Posterior vena cava (tissue), 2 donors: Measurements from ENCODE around the gene ARHGAP35. TPM values are rescaled to one million over a fixed set of nuclear protein-coding genes. Genes with fewer than 3 reads are reported as not detected.

ENCODE experiments used
- DNase-seq: peaks from one replicate; pipeline ENCODE4 v3.0.0-alpha.2; 2020; ENCODE audit warnings: low spot score
- intact Hi-C, 2 donors: fragments of 100-400 bp; cut with DNase I; formaldehyde crosslinking; loops; one replicate each; pipeline versions ENCODE4 v1.14.1 to v1.14.2; 2022 to 2023
- total RNA-seq, 2 donors: library from RNA; stranded (reverse); fragmentation: NEBNext Ultra II Directional; extraction: Animal tissue kit (Norgen Biotek cat#: 25700); gene quantifications; one replicate each; pipeline ENCODE4 v1.2.1, GENCODE V29; 2021
- donor health status: DM: yes; HTN: yes; CAD: no.
- donor health status: DM: yes; HTN: yes; CAD: no.

ARHGAP35 gene
- total RNA-seq, 2 donors from 2014 or later: 49.8 to 57.4 TPM

DNA sequence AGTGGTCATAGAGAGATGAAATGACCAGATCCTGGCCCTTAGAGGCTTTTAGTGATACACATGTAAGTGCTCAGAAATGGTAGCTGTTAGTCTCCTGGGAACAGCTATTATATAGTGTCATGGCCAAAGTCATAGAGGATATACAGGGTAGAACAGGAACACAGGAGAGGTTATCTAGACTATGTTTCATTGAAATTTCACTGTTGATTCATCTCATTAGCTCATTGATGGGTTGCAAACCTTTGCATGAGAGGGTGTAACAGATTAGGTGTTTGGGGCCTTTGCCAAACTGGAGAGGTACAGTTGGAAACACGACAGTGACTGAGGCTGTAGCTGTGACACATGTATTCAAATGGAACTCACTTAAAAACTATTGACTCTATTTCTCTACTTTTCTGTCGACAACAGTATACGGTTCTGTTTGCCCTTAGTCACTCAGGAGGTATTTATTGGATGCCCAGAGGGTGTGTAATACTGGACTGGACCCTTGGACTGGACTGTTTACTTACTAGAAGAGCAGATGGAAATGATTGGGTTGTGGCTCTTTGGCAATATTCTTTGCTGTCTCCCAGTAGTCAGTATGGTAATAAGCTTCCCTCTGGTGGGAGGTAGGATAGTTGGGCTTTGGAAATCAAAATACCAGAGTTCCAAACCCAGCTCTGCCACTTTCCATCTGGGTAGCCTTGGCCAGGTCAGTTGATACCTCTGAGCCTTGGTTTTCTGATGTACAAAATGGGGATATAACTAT lies 29.8 kb downstream of the ARHGAP35 start:
- intact Hi-C loops: no loop called here
- DNase-seq: no peak

DNA sequence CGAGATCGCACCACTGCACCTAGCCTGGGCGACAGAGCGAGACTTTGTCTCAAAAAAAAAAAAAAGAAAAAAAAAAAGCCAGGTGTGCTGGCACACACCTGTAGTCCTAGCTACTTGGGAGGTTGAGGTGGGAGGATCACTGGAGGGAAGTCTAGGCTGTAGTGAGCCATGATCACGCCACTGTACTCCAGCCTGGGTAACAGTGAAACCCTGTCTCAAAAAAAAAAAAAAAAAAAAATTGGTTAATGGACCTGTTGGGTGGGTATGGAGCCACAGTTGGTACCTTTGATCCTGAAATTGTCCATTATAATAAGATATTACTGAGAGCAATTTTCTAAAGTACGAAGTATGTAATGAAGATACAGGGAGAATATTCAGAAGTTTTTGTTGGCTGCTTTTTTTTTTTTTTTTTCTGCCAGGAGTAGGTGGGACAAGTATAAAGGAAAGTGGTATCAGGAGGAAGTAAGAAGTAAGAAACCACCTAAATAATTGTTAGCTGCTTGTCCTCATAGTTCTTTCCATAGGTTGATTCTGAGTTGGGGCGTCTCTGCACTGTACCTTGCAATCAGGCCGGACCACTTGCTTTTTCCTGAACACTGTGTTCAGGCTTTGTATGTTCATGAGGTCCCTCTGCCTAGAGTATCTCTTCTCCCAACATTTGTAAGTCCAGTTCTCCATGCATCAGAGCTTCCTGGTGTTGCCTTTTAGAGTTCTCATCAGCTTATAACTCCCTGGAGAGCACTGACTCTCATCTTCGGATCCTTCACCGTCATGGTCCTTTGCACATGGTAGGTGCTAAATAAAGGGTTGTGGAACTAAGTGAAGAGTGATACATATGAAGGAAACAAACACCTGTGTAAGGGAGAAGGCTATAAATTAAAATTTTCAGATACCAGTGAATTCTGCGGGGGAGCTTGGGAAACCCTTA lies 31.7 kb downstream of the ARHGAP35 start:
- no peak for DNase-seq
- intact Hi-C loops: no loop called here

DNA sequence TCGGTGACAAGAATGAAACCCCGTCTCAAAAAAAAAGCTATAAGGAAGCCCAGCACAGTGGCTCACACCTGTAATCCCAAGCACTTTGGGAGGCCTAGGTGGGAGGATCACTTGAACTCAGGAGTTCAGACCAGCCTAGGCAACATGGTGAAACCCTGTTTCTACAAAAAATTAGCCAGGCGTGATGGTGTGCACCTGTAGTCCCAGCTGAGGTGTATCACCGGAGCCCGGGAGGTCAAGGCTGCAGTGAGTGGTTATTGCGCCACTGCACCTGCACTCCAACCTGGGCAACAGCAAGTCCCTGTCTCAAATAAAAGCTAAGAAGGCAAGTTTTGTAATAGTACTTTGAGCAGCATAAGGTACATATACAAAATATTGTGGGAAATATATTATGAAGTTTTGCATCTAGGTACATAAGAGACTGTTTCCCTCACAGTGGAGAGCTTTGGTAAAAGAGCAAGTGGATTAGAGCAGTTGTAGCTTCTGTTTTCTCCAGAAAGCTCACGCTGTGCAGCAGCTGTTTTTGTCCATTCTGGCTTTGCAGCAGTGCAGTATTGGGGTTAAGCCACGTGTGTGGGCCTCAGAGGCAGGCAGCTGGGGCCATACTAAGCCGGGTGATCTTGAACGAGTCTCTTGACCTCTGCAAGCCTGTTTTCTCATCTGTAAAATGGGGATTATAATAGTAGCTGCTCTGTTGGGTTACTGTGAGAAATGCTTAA lies 35.4 kb downstream of the ARHGAP35 start:
- intact Hi-C loops: no loop called here
- DNase-seq: no peak

DNA sequence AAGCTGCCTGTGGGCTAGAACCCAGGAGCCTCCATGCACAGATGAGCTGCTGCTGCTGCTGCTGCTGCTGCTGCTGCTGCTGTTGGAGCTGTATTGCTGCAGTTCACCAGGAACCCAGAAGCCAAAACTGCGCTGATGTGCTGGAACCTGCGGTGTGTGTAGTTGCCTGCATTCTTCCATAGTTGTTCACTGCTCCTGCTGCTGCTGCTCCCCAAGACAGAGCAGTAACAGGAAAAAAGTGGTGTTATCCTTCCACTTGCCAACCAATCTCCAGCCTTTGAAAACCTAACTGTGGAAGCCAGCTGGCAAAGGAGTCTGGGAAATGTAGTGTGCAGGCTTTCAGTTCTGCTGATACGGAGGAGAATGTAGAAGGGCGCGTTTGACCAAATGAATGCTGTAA lies 37.9 kb downstream of the ARHGAP35 start:
- intact Hi-C loops: no loop called here
- DNase-seq: no peak

DNA sequence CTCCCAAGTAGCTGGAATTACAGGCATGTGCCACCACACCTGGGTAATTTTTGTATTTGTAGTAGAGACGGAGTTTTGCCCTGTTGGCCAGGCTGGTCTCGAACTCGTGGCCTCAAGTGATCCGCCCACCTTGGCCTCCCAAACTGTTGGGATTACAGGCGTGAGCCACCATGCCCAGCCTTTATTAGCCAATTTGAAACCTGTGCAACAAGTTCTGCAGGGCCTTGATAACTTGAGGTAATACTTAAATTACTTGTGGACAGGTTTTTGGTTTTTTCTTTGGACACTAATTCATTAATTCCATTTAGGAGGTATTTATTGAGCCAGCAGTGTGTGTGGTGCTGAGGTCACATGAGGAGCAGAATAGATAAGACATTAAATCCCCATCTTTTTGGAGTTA lies 39.5 kb downstream of the ARHGAP35 start:
- intact Hi-C loops: no loop called here
- DNase-seq: no peak

DNA sequence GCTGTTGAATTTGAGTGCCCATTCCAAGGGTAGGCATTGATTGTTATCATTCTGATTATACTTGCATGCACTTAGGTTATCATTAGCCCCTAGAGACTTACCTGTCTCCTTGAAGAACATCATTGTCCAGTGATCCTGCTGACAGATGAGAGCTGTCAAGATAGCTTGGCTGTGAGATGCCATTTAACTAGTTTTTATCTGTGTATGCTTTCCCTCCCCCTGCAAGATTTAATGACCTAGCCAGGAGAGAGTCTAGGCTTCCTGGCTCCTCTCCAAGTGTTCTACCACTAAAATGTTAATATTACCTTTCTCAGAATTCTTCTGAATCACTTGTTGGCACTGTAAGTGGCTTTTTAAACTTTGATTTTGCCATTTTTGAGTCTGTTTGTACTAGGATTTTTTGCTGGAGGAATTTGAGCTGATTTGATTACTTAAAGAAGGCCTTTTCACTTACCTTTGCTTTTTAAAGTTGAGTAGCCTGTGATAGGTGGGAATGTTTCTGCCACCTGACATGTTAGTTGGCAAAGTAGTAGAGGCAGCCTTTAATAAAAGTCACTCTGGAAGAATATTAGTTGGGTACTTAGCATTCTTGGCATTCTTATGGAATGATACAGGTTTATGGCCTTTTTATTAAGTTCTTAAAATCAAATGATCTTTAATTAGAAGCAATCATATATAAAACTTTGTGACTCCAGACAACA lies 41.1 kb downstream of the ARHGAP35 start:
- intact Hi-C loops: no loop called here
- DNase-seq: no peak

DNA sequence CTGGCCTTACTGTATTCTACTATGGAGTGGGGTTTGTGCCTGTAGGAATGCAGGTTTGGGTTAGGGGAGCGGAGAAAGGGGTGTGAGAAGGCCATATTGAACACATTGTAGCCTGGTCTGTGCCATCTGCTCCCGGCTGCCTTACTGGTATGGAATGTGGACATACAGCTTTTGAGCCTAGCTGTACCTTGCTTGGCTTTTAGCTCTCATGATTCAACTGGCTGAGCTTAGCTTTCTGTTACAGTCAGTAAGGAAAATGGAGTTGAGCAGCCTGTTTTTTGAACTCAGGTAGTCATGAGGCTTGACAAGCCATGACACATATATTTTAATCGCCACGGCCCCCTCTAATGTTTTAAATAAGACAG lies 41.6 kb downstream of the ARHGAP35 start:
- DNase-seq: no peak
- intact Hi-C loops: no loop called here

DNA sequence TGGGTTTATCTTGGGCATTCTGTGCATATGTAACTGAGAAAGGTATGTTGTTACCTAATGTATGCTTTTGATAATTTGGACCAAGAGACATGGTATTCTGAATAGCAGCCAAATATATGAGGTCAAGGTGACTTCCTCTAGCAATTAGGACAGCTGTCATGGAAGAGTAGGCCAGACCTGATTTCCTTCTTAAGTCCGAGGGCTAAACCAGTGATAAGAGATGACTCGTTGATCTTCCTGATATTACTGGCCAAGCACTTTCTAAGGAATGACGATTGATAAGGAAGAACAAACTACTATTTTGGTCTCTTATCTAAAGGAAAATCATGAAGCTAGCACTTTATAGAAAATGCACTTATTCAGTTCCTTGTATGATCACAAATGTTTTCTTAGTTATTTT lies 42.7 kb downstream of the ARHGAP35 start:
- no peak for DNase-seq
- intact Hi-C loops: no loop called here

DNA sequence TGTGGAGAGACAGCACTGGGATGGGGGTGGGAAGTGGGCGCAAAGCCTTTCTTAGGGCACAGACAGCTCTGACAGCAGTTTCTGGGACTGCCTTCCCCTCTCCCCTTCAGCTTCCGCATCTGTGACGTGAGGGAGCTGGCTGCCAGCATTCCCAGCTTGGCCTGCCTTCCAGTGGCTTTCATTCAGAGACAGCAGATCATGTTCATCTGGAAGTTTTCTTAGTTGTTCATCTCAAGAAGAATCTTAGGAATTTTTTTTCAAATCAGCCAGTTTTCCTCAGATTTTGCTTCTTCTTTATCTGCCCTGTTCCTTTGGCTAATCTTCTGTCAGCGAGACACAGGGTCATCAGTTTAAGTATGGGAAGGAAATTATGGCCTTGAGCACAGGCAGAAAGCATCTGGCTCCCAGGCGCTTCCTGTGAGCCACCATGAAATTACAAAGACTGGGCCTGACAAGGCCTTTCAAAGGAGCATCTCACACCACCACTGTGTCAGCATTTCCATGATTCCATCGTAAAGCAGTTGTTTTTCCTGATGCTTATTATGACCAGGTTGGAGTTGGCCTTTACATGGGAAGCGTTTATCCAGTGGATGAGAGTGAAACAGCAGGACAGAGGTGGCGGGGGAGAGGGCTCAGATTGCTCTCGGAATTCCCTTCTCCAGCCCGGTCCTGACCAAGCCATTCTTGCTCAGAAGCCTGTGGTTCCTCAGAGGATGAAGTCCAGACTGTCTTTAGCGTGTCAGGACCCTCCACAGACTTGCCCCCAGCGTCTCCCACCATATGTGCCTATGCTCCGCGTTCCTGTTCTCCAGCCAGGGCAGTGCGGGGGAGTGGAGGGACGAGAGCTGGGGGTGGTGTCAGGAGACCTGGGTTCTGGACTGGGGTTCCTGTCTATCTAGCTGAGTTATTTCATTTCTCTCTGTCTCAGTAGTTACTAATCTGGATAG lies 43.6 kb downstream of the ARHGAP35 start:
- no peak for DNase-seq
- intact Hi-C loops: no loop called here

DNA sequence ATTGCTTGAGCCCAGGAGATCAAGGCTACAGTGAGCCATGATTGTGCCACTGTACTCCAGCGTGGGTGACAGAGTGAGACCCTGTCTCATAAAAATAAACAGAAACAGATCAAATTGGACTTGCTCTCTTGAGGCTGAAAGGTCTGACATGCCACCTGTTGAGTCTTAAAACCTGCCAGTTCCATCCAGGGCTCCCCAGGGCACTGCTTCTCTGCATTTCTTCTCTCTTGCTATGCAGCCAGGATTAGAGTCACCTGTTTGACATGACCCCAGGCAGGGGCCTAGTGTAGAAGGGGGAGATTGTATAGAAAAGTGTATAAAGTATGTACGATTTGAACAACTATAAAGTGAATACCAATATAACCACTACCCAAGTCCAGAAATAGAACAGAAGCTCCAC lies 45.4 kb downstream of the ARHGAP35 start:
- intact Hi-C loops: no loop called here
- DNase-seq: no peak

DNA sequence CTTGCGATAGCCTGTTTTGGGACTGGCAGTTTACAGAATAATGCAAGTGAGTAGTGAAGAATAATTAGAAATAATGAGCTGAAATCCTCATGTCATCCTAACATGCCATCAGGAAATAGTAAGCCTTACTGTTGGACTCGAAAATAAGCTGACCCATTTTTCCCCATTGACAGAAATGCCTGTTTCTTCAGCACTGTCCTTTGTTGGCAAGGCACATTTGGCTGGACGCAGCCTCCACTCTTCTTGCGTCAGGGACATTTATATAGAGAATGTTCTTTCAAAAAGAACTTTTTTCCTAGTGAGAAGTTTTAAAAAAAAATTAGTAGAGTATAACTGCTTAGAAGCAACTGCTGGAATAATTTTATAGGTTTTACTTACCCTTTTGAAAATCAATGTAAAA lies 47.1 kb downstream of the ARHGAP35 start:
- DNase-seq: no peak
- intact Hi-C loops: no loop called here

DNA sequence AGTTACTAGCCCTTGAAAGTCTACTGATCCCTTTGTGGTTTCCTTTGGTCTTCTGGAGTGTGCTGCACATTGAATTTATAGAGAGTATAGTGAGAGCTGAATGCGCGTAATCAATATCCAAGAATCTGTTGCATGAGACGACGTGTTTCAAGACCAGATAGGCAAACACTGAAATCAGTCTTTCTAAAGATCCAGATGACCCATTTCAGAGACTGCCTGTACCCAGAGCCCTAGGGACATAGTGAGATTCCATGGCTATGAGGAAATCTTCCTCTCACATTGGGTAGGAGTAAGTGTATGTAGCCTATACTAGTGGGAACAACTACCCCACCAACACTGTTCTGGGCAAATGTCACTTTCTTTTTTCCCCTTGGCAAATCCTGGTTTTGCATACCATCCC lies 48.6 kb downstream of the ARHGAP35 start:
- no peak for DNase-seq
- intact Hi-C loops: no loop called here

Other genes with a start within 250 kb of the ARHGAP35 start
- gene PTGIR, start 235.9 kb upstream of the ARHGAP35 start, total RNA-seq: 10 to 100 TPM; 17.3 to 29.8 TPM
- not detected for gene GNG8, start 224.8 kb upstream of the ARHGAP35 start, total RNA-seq
- 100 to 1,000 TPM in 1 of 2 donors, 10 to 100 TPM in 1; 72.0 to 122 TPM for gene DACT3, start 199.8 kb upstream of the ARHGAP35 start, total RNA-seq
- gene PRKD2, start 143.9 kb upstream of the ARHGAP35 start, total RNA-seq: 10 to 100 TPM; 25.5 to 25.6 TPM
- gene FKRP, start 114.9 kb upstream of the ARHGAP35 start, total RNA-seq: 10 to 100 TPM; 15.2 to 18.6 TPM
- 10 to 100 TPM; 58.6 to 71.8 TPM for gene STRN4, start 114.5 kb upstream of the ARHGAP35 start, total RNA-seq
- 10 to 100 TPM; 56.6 to 95.5 TPM for gene SLC1A5, start 72.4 kb upstream of the ARHGAP35 start, total RNA-seq
- gene AP2S1, start 10.2 kb upstream of the ARHGAP35 start, total RNA-seq: 100 to 1,000 TPM in 1 of 2 donors, 10 to 100 TPM in 1; 98.0 to 139 TPM
- under 1 TPM; 0.38 to 0.74 TPM for gene NPAS1, start 158.8 kb downstream of the ARHGAP35 start, total RNA-seq
- 10 to 100 TPM; 23.8 to 25.2 TPM for gene TMEM160, start 187.6 kb downstream of the ARHGAP35 start, total RNA-seq